GM19438 (cell line): Measurements from ENCODE around the gene STK31.
"Not testable (repeated sequence)": the region's sequence is repeated elsewhere in the genome, so short reads cannot be mapped to it uniquely, and the experiment has no call there.

ENCODE experiments used
- ATAC-seq: cut with Tn5 transposase; IDR thresholded peaks from one replicate; pipeline ENCODE4 v1.9.1; 2021; ENCODE audit warnings: low read depth; ENCODE audit not compliant: unreplicated experiment

Gene STK31

DNA sequence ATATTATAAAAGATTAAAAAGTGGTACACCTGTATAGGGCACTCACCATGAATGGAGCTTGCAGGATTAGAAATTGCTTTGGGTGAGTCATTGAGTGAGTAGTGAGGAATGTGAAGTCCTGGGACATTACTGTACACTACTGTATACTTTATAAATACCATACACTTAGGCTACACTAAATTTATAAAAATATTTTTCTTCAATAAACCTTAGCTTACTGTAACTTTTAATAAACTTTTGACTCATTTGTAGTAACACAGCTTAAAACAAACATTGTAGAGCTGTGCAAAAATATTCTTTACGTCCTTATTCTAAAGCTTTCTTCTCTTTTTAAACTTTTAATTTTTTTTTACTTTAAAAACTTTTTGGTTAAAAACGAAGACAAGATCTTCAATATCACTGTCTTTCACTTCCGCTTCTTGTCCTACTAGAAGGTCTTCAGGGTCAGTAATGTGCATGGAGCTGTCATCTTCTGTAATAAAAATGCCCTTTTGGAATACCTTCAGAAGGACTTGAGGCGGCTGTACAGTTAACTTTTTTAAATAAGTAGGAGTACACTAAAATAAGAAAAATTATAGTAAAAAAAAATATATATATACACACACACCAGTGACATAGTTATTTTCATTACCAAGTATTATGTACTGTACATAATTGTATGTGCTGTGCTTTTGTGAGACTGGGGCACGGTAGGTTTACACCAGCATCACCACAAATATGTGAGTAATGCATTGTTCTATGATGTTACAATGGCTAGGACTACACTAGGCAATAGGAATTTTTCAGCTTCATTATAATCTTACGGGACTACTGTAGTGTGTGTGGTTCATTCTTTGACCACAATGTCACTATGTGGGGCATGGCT lies 3.5 kb downstream of the STK31 start:
- ATAC-seq = no peak

DNA sequence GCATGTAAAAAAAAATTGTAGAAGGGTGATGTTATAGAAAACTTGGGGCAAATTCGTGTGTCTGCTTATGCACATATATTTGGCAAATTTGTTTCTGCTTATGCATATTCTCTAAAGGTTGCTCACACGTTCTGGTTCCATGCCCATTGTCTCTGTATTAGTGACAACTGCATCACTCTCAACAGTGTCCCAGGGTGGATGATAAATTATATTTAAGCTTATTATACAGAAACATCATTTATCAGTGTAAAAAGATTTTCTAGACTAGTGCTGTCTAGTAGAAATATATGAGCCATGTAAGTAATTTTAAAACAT lies 4.1 kb downstream of the STK31 start:
- ATAC-seq = no peak

DNA sequence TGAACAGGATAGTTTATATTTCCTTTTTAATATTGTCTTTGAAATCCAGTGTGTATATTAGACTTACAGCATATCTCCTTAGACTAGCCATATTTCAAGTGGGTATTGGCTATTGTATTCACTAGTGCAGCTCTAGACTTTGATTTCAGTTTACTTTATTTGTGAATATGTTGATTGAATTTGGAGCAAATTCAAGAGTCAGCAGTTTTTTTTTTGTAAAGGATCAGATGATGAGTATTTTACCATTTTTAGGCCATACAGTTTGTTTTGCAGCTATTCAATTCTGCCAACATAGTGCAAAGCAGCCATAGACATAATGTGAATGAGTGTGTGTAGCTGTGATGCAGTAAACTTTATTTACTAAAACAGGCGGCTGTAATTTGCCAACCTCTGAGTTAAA lies 4.6 kb downstream of the STK31 start:
- no peak for ATAC-seq

- ATAC-seq = no peak
Observed at GRCh38 chr7:23715099-23715498, 5.1 kb downstream of the STK31 start.

- no peak for ATAC-seq
Observed at GRCh38 chr7:23717788-23718187, 7.8 kb downstream of the STK31 start.

DNA sequence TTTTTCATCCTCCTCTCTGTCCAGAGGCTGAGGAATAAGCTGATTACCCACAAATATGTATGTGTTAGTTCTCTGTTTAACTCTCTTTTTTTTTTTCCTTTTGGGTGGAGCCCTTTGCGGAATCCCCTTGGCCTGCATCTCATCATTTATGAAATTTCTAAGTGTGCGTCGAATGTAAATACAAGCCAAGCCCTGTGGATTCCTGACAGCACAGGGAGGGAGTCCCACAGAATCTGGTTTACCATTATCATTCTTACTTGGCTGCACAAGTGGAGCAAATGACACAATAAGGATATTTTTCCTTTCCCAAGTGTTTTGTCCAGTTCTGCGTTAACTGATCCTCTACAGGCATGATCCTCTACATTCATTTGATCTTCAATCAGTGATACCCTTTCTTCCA lies 11.4 kb downstream of the STK31 start:
- ATAC-seq = no peak

DNA sequence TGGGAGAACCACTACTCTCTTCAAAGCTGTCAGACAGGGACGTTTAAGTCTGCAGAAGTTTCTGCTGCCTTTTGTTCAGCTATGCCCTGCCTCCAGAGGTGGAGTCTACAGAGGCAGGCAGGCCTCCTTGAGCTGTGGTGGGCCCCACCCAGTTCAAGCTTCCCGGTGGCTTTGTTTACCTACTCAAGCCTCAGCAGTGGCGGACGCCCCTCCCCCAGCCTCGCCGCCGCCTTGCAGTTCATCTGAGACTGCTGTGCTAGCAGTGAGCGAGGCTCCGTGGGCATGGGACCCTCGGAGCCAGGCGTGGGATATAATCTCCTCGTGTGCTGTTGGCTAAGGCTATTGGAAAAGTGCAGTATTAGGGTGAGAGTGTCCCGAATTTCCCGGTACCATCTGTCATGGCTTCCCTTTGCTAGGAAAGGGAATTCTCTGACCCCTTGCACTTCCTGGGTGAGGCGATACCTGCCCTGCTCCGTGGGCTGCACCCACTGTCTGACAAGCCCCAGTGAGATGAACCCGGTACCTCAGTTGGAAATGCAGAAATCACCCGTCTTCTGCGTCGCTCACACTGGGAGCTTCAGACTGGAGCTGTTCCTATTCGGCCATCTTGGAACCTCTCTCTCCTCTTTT lies 12.7 kb downstream of the STK31 start:
- ATAC-seq = not testable (repeated sequence)

GRCh38 chr7:23724113-23724512 lies 14.1 kb downstream of the STK31 start:
- not testable (repeated sequence) for ATAC-seq

- no peak for ATAC-seq
Observed at GRCh38 chr7:23742051-23742450, 32.0 kb downstream of the STK31 start.

DNA sequence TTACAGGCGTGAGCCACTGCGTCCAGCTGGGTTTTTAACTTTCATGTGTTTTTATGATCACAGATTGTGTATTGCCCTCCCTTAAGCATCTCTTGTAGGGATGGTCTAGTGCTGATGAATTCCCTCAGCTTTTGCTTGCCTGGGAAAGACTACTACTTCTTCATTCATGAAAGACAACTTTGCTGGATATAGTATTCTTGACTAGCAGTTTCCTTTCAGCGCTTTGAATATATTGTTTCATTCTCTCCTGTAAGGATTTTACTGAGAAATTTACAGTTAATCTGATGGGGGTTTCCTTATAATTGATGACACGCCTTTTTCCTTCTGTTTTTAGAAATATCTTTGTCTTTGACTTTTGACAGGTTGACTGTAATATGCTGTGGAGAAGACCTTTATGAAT lies 33.2 kb downstream of the STK31 start:
- ATAC-seq = no peak

- ATAC-seq = no peak
Observed at GRCh38 chr7:23746629-23747028, 36.6 kb downstream of the STK31 start.

GRCh38 chr7:23751852-23752251 lies 41.8 kb downstream of the STK31 start:
- ATAC-seq = no peak

DNA sequence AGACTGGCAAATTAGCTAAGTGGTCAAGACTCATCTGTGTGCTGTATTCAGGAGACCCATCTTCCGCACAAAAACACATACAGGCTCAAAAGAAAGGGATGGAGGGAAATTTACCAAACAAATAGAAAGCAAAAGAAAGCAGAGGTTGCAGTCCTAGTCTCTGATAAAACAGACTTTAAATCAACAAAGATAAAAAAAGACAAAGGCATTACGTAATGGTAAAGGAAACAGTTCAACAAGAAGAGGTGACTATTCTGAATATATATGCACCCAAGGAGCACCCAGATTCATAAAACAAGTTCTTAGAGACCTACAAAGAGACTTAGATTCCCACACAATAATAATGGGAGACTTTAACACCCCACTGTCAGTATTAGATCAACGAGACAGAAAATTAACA lies 48.8 kb downstream of the STK31 start:
- not testable (repeated sequence) for ATAC-seq

- ATAC-seq = no peak
Observed at GRCh38 chr7:23759671-23760391, 49.8 kb downstream of the STK31 start.

GRCh38 chr7:23765943-23766342 lies 55.9 kb downstream of the STK31 start:
- no peak for ATAC-seq

DNA sequence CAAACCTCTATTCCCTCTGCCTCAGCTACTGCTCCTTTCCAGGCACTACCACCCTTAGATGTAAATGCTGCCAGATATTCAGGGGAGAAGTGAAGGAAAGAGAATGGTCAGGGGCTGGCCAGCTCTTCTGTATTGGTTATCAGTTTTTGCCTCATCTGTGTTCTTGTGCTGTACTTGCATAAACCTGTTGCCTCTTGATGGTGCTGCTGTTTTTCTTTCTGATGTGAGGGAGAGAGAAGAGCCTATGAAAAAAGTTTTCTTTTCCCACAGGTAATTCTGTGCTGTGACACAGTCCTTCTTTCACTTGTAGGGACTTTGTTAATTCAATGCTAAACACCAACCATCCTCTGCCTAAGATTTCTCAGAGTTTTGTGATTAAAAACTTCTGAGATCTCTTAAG lies 57.5 kb downstream of the STK31 start:
- ATAC-seq = no peak

GRCh38 chr7:23768022-23768421 lies 58.0 kb downstream of the STK31 start:
- ATAC-seq = no peak

GRCh38 chr7:23779185-23779800 lies 69.3 kb downstream of the STK31 start:
- not testable (repeated sequence) for ATAC-seq

DNA sequence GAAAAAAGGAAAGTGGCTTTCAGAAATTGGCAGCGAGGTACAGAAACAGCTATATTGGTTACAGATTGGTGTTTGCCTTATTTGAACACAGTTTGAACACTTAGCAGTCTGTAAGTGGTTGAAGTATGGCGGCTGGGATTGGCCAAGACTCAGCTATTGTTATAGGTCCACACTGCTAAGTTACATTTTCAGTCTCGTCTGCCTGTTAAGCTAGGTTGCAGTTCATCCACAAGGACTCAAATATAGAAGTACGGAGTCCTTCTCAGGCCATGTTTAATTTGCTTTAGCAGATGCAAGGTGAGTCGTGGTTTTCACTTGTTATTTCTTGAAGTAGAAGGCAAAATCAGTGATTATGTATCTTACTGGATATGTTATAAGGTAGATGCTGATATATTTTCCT lies 73.1 kb downstream of the STK31 start:
- ATAC-seq = no peak

- no peak for ATAC-seq
Observed at GRCh38 chr7:23787272-23787671, 77.3 kb downstream of the STK31 start.

DNA sequence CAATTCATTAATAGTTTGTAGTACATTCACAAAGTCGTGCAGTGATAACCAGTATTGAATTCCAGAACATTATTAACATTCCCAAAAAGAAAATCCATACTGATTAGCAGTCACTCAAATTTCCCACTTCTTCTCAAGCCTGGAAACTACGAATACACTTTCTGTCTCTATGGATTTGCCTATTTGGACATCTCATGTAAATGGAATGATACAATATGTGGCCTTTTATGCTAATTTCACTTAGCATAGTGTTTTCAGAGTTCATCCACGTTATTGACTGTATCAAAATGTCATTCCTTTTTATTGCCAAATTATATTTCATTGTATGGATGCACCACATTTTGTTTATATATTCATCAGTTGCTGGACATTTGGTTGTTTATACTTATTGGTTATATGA lies 78.8 kb downstream of the STK31 start:
- no peak for ATAC-seq
